Measurements from ENCODE around the gene CUL4A. TPM values are rescaled to one million over a fixed set of nuclear protein-coding genes. Genes with fewer than 3 reads are reported as not detected.
"Not testable (repeated sequence)": the region's sequence is repeated elsewhere in the genome, so short reads cannot be mapped to it uniquely, and the experiment has no call there.

The CUL4A gene
- total RNA-seq, 5 donors from 2014 or later (not counting 1 experiment from before 2014, with no cell fraction given) = 80.3 to 94.5 (median 82.7) TPM

DNA sequence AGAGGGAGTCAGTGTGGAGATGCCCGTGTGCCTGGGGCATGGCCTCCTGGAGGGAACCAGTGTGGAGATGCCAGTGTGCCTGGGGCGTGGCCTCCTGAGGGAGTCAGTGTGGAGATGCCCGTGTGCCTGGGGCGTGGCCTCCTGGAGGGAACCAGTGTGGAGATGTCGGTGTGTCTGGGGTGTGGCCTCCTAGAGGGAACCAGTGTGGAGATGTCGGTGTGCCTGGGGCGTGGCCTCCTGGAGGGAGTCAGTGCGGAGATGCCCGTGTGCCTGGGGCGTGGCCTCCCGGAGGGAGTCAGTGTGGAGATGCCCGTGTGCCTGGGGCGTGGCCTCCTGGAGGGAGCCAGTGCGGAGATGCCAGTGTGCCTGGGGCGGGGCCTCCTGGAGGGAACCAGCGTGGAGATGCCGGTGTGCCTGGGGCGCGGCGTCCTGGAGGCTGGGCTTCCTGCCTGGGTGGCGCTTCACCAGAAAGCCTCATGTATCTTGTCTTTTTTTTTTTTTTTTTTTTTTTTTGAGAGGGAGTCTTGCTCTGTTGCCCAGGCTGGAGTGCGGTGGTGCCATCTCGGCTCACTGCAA is 105.6 kb downstream of the CUL4A start:
- 94% methylated on average over 13 of the region's 23 CpGs for whole genome bisulfite sequencing (ENCODE audit: insufficient coverage)
- H3K36me3 Mint-ChIP-seq = peaks cover 38% of the 10 kb centered on the region
- H3K27me3 Mint-ChIP-seq; H3K4me1 ChIP-seq (ENCODE audit: control insufficient read depth in 1 of 2, extremely low read depth in 1 of 2, insufficient read depth in 2 of 2, low read length in 2 of 2); H3K4me1 Mint-ChIP-seq; H3K27ac Mint-ChIP-seq; H3K27ac ChIP-seq (ENCODE audit: low read length); H3K4me3 ChIP-seq (ENCODE audit: control insufficient read depth in 1 of 2, extremely low read depth in 1 of 2, low read length in 1 of 2); DNase-seq; POLR2A ChIA-PET; H3K9me3 Mint-ChIP-seq; H3K27me3 ChIP-seq (replicated peaks in 1 of 2; ENCODE audit: control insufficient read depth in 2 of 2, extremely low read depth in 1 of 2, insufficient read depth in 2 of 2, low read length in 1 of 2); ATAC-seq (replicated peaks in 1 of 4); H3K4me3 Mint-ChIP-seq; H3K9me3 ChIP-seq: not testable (repeated sequence)
- H3K36me3 ChIP-seq (ENCODE audit: control insufficient read depth in 2 of 2, extremely low read depth in 1 of 2, insufficient read depth in 1 of 2, low read length in 1 of 2) = peaks cover 35 to 66% of the 10 kb centered on the region in 2 donors
- CTCF ChIA-PET = interaction anchor here in 1 of 2 donors (0.6 kb wide), 1 partner anchor 51 kb away, joined by 4 read pairs; no protein-coding TSS in a partner anchor

GRCh38 chr13:113315992-113316391 is 106.6 kb downstream of the CUL4A start:
- ChIA-PET POLR2A (interaction anchor here in 1 of 2 donors (0.7 kb wide), 1 partner anchor 39 kb away, joined by 3 read pairs; no protein-coding TSS in a partner anchor), CTCF (no interaction called here)
- Histone ChIP-seq H3K4me1 (ENCODE audit: control insufficient read depth in 1 of 2, extremely low read depth in 1 of 2, insufficient read depth in 2 of 2, low read length in 2 of 2) (no peaks in the 10 kb centered on the region), H3K4me3 (ENCODE audit: control insufficient read depth in 1 of 2, extremely low read depth in 1 of 2, low read length in 1 of 2) (no peak overlapping the region), H3K27ac (ENCODE audit: low read length) (no peak overlapping the region), H3K27me3 (replicated peaks in 1 of 2; ENCODE audit: control insufficient read depth in 2 of 2, extremely low read depth in 1 of 2, insufficient read depth in 2 of 2, low read length in 1 of 2) (no peaks in the 10 kb centered on the region), H3K36me3 (ENCODE audit: control insufficient read depth in 2 of 2, extremely low read depth in 1 of 2, insufficient read depth in 1 of 2, low read length in 1 of 2) (peaks cover 41 to 69% of the 10 kb centered on the region in 2 donors), H3K9me3 (no peaks in the 10 kb centered on the region)
- ATAC-seq (replicated peaks in 1 of 4) (no peak), DNase-seq (no peak)
- Mint-ChIP-seq H3K27ac (no peak overlapping the region), H3K36me3 (peaks cover 44% of the 10 kb centered on the region), H3K27me3 (no peaks in the 10 kb centered on the region), H3K9me3 (no peaks in the 10 kb centered on the region), H3K4me1 (peaks cover 0 to 3% (median 0%) of the 10 kb centered on the region in 3 donors), H3K4me3 (no peak overlapping the region)
- whole genome bisulfite sequencing (ENCODE audit: insufficient coverage) = 100% methylated on average over 1 of the region's 5 CpGs

Other genes with a start within 250 kb of the CUL4A start
- gene MCF2L, start 240.4 kb upstream of the CUL4A start, total RNA-seq = 10 to 100 TPM; 18.2 to 30.0 (median 24.7) TPM
- under 1 TPM in 3 of 5 donors, not detected in 2; 0.13 to 0.23 (median 0.23) TPM for gene F7, start 103.8 kb upstream of the CUL4A start, total RNA-seq
- not detected for gene F10, start 86.8 kb upstream of the CUL4A start, total RNA-seq
- not detected for gene PROZ, start 51.0 kb upstream of the CUL4A start, total RNA-seq
- 10 to 100 TPM; 45.3 to 68.6 (median 63.2) TPM for gene PCID2, start 944 bp upstream of the CUL4A start, total RNA-seq
- 100 to 1,000 TPM in 4 of 5 donors, 10 to 100 TPM in 1; 83.6 to 120 (median 112) TPM for gene LAMP1, start 87.6 kb downstream of the CUL4A start, total RNA-seq
- 1 to 10 TPM in 3 of 5 donors, under 1 TPM in 1, not detected in 1; 0.98 to 1.4 (median 1.2) TPM for gene GRTP1, start 154.5 kb downstream of the CUL4A start, total RNA-seq
- 1 to 10 TPM in 2 of 5 donors, under 1 TPM in 3; 0.37 to 1.7 (median 0.92) TPM for gene ADPRHL1, start 243.9 kb downstream of the CUL4A start, total RNA-seq